Natural killer cell treated with Interleukin-12 subunit alpha and Interleukin-12 subunit beta and Interleukin-15 and Interleukin-18, amount 100 ng/mL, for 72 hours (primary cell): Measurements from ENCODE around the gene RNF224. TPM values are rescaled to one million over a fixed set of nuclear protein-coding genes. Genes with fewer than 3 reads are reported as not detected.
A peak's percentile ranks its signal among the peaks of the same experiment; 100 is the strongest.

Experiments
- ATAC-seq, 2 donors: fragments of 150-1000 bp; cut with Tn5 transposase in 1 of 2; sonication (Bioruptor Pico), chemical (Tn5 transposase) in 1 of 2; 2 replicates each; pipeline ENCODE4 v1.10.0; 2021
- DNase-seq: peaks from one replicate; pipeline ENCODE4 v3.0.0; 2022; ENCODE audit warnings: low spot score
- H3K27ac Mint-ChIP-seq, 2 donors: 1 replicate in 1 of 2; 2 replicates in 1 of 2; pipeline ENCODE4 v1.8.0; 2022; ENCODE audit warnings: mixed read lengths in 2 of 2, mild to moderate bottlenecking in 1 of 2, moderate library complexity in 1 of 2
- H3K27me3 Mint-ChIP-seq, 2 donors: 1 replicate in 1 of 2; 2 replicates in 1 of 2; pipeline ENCODE4 v1.8.0; 2022; ENCODE audit warnings: mixed read lengths in 2 of 2
- H3K36me3 Mint-ChIP-seq: one replicate; pipeline ENCODE4 v1.8.0; 2022; ENCODE audit warnings: mixed read lengths
- H3K4me1 Mint-ChIP-seq, 2 donors: 1 replicate in 1 of 2; 2 replicates in 1 of 2; pipeline ENCODE4 v1.8.0; 2022; ENCODE audit warnings: low read depth in 2 of 2, mixed read lengths in 2 of 2, mild to moderate bottlenecking in 1 of 2
- H3K4me3 Mint-ChIP-seq: one replicate; pipeline ENCODE4 v1.8.0; 2022; ENCODE audit warnings: mixed read lengths
- H3K9me3 Mint-ChIP-seq: 2 replicates; pipeline ENCODE4 v1.8.0; 2022; ENCODE audit warnings: mixed read lengths
- total RNA-seq, 2 donors: library from RNA; stranded (reverse); gene quantifications; one replicate each; pipeline ENCODE4 v1.2.3, GENCODE V29; 2022

RNF224 gene
- total RNA-seq, 2 donors from 2014 or later: not detected

- H3K36me3 Mint-ChIP-seq: peaks cover 12% of the 10 kb centered on the region
These were observed 38.3 kb downstream of the RNF224 start for GRCh38 chr9:137265496-137266161.

GRCh38 chr9:137266162-137266527, 38.8 kb downstream of the RNF224 start:
- peak in 1 of 2 donors; percentile 18 for ATAC-seq
- peaks cover 12% of the 10 kb centered on the region for H3K36me3 Mint-ChIP-seq
- peaks cover 7 to 10% of the 10 kb centered on the region in 2 donors for H3K4me1 Mint-ChIP-seq
- no peaks in the 10 kb centered on the region for H3K9me3 Mint-ChIP-seq
- DNase-seq: no peak
- H3K27me3 Mint-ChIP-seq: no peaks in the 10 kb centered on the region
- H3K27ac Mint-ChIP-seq: no peak overlapping the region
- no peak overlapping the region for H3K4me3 Mint-ChIP-seq

More at GRCh38 chr9:137265496-137266161, 38.3 kb downstream of the RNF224 start:
- Mint-ChIP-seq H3K27ac (no peak overlapping the region), H3K4me3 (no peak overlapping the region), H3K4me1 (peaks cover 7 to 10% of the 10 kb centered on the region in 2 donors), H3K27me3 (no peaks in the 10 kb centered on the region), H3K9me3 (no peaks in the 10 kb centered on the region)
- ATAC-seq (no peak), DNase-seq (no peak)

- DNase-seq: no peak
- no peak overlapping the region for H3K4me3 Mint-ChIP-seq
- peaks cover 9 to 11% of the 10 kb centered on the region in 2 donors for H3K4me1 Mint-ChIP-seq
- peaks cover 8% of the 10 kb centered on the region for H3K36me3 Mint-ChIP-seq
- no peak overlapping the region for H3K27ac Mint-ChIP-seq
- H3K27me3 Mint-ChIP-seq: no peaks in the 10 kb centered on the region
- ATAC-seq: no peak
- no peaks in the 10 kb centered on the region for H3K9me3 Mint-ChIP-seq
These were observed 39.5 kb downstream of the RNF224 start for GRCh38 chr9:137266585-137267453.

GRCh38 chr9:137267933-137268355, 40.6 kb downstream of the RNF224 start:
- H3K27ac Mint-ChIP-seq: no peak overlapping the region

GRCh38 chr9:137268538-137269201, 41.4 kb downstream of the RNF224 start:
- Mint-ChIP-seq H3K27me3 (no peaks in the 10 kb centered on the region), H3K9me3 (no peaks in the 10 kb centered on the region), H3K36me3 (peaks cover 7% of the 10 kb centered on the region), H3K4me3 (no peak overlapping the region), H3K4me1 (peaks cover 9 to 11% of the 10 kb centered on the region in 2 donors), H3K27ac (peak overlapping the region in 1 of 2 donors; percentile 4)
- no peak for ATAC-seq
- DNase-seq: no peak

More at GRCh38 chr9:137267933-137268355, 40.6 kb downstream of the RNF224 start:
- no peak for DNase-seq
- Mint-ChIP-seq H3K4me1 (peaks cover 9 to 11% of the 10 kb centered on the region in 2 donors), H3K4me3 (no peak overlapping the region), H3K9me3 (no peaks in the 10 kb centered on the region), H3K36me3 (peaks cover 7% of the 10 kb centered on the region), H3K27me3 (no peaks in the 10 kb centered on the region)
- no peak for ATAC-seq

GRCh38 chr9:137269231-137269772, 42.0 kb downstream of the RNF224 start:
- Mint-ChIP-seq H3K36me3 (peaks cover 7% of the 10 kb centered on the region), H3K27me3 (no peaks in the 10 kb centered on the region), H3K4me3 (no peak overlapping the region), H3K4me1 (peaks cover 9 to 11% of the 10 kb centered on the region in 2 donors), H3K9me3 (no peaks in the 10 kb centered on the region), H3K27ac (no peak overlapping the region)
- ATAC-seq: no peak
- no peak for DNase-seq

GRCh38 chr9:137270929-137271695, 43.8 kb downstream of the RNF224 start:
- DNase-seq (no peak), ATAC-seq (peak in 1 of 2 donors; percentile 15)
- peaks cover 16 to 22% of the 10 kb centered on the region in 2 donors for H3K4me1 Mint-ChIP-seq
- no peaks in the 10 kb centered on the region for H3K27me3 Mint-ChIP-seq
- no peak overlapping the region for H3K4me3 Mint-ChIP-seq
- peaks cover 7% of the 10 kb centered on the region for H3K36me3 Mint-ChIP-seq
- no peak overlapping the region for H3K27ac Mint-ChIP-seq
- H3K9me3 Mint-ChIP-seq: no peaks in the 10 kb centered on the region

- ATAC-seq (no peak), DNase-seq (no peak)
- H3K27me3 Mint-ChIP-seq: no peaks in the 10 kb centered on the region
- no peaks in the 10 kb centered on the region for H3K9me3 Mint-ChIP-seq
- peaks cover 18 to 24% of the 10 kb centered on the region in 2 donors for H3K4me1 Mint-ChIP-seq
- H3K27ac Mint-ChIP-seq: no peak overlapping the region
- H3K4me3 Mint-ChIP-seq: no peak overlapping the region
- peaks cover 7% of the 10 kb centered on the region for H3K36me3 Mint-ChIP-seq
These were observed 44.4 kb downstream of the RNF224 start for GRCh38 chr9:137271696-137272076.

GRCh38 chr9:137272241-137273094, 45.2 kb downstream of the RNF224 start:
- Mint-ChIP-seq H3K27ac (no peak overlapping the region), H3K9me3 (no peaks in the 10 kb centered on the region), H3K4me1 (peaks cover 22 to 28% of the 10 kb centered on the region in 2 donors), H3K36me3 (peaks cover 7% of the 10 kb centered on the region), H3K4me3 (no peak overlapping the region), H3K27me3 (no peaks in the 10 kb centered on the region)
- ATAC-seq (peak in 1 of 2 donors; percentile 1), DNase-seq (no peak)

GRCh38 chr9:137273095-137273490, 45.8 kb downstream of the RNF224 start:
- H3K4me3 Mint-ChIP-seq: no peak overlapping the region
- no peaks in the 10 kb centered on the region for H3K9me3 Mint-ChIP-seq
- H3K36me3 Mint-ChIP-seq: peaks cover 7% of the 10 kb centered on the region
- H3K27me3 Mint-ChIP-seq: no peaks in the 10 kb centered on the region
- no peak for DNase-seq
- ATAC-seq: no peak
- H3K27ac Mint-ChIP-seq: no peak overlapping the region
- peaks cover 22 to 28% of the 10 kb centered on the region in 2 donors for H3K4me1 Mint-ChIP-seq

GRCh38 chr9:137273611-137274320, 46.5 kb downstream of the RNF224 start:
- Mint-ChIP-seq H3K9me3 (no peaks in the 10 kb centered on the region), H3K4me1 (peaks cover 16 to 25% of the 10 kb centered on the region in 2 donors), H3K36me3 (peaks cover 2% of the 10 kb centered on the region), H3K27me3 (no peaks in the 10 kb centered on the region), H3K4me3 (no peak overlapping the region), H3K27ac (no peak overlapping the region)
- ATAC-seq (no peak), DNase-seq (no peak)

GRCh38 chr9:137275203-137275587, 47.9 kb downstream of the RNF224 start:
- Mint-ChIP-seq H3K4me1 (peaks cover 15 to 22% of the 10 kb centered on the region in 2 donors), H3K27me3 (no peaks in the 10 kb centered on the region), H3K36me3 (no peaks in the 10 kb centered on the region), H3K4me3 (peak overlapping the region; percentile 34), H3K9me3 (no peaks in the 10 kb centered on the region), H3K27ac (peak overlapping the region; percentile 46 to 63)
- ATAC-seq (no peak), DNase-seq (no peak)
